GM19238 (cell line): Measurements from ENCODE around the gene SH2B3.
A peak's percentile ranks its signal among the peaks of the same experiment; 100 is the strongest.
"Not testable (repeated sequence)": the region's sequence is repeated elsewhere in the genome, so short reads cannot be mapped to it uniquely, and the experiment has no call there.

ENCODE experiments used
- DNase-seq: peaks from one replicate; pipeline ENCODE4 v3.0.0; 2011; ENCODE audit warnings: low spot score; ENCODE audit not compliant: insufficient read length

Gene SH2B3

DNA sequence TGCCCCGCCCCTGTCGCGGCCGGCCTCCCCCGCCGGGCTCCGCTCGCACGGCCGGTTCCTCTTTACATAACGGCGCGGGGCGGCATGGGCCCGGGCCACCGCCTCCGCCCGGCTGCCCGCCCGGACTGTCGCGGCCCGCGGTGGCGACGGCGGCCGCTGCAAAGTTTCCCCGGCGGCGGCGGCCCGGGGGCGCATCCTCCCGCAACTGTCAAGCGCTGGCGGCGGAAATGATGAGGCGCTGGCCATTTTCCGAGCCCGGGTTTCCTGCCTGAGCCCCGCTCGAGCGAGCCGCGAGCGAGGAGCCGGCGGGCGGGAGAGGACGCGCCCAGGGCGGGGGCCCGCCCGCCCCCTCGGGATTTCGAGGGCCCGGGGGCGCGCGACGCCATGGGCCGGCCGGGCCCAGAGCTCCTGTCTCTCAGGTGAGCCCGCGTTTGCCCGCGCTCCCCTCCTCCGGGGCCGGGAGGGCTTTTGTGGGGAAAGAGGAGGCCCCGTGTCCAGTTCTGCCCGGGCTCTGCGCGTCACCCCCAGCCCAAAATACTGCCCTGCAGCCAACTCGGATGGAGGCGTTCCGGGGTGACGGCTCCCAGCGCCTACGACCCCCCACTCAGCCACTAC is at the start of gene SH2B3:
Gene SH2B3, plus strand, starts transcription at position 65 of the 615 bp plus-strand sequence. CDS start 12,223 bp downstream, outside the sequence.
- DNase-seq, result peak; percentile 53

DNA sequence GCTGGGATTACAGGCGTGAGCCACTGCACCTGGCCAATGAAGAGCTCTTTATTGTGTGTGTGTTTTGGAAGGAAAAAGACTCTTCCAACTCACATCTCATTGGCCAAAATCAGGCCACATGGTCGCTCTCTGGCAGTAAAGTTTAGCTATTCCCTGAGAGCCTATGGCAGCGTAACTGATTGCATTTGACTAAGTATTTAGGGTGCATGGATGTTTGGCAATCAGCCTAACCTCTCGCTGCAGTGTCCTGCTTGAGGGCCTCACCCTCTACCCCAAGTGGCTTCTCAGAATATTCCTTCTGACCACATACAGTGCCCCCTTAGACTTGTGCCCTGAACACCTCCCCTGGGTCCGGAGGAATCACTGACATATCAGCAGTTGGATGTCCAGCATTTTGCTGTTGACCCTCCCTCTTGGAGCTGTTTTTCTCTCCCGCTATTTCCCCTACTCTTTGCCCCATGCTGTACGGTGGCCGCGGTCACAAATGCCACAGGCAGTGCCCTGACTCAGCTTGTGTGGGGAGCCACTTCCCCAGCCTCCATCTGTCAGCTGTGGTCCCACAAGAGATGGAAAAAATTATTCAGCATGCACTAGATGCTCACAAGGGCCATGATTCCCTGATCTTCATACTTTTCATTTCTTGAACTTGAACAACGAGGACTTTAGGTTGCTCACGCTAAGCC is 46.4 kb upstream of the SH2B3 start:
- no peak for DNase-seq

DNA sequence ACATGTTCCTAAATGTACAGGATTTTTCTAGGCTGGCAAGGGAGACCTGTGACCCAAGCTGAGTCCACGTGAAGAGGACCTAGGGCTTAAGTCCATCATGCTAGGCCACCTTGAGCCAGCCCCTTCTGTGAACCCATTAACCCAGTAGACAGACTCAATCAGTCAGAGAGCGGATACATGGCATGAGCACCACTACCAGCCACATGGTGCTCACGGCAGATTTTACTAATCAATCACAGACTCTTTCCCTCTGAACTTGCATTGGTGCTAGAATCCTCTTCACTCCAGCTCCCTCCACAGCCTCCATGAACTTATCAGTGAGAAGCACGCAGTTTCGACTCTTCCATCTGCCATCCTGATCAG is 45.8 kb upstream of the SH2B3 start:
- DNase-seq, result no peak

DNA sequence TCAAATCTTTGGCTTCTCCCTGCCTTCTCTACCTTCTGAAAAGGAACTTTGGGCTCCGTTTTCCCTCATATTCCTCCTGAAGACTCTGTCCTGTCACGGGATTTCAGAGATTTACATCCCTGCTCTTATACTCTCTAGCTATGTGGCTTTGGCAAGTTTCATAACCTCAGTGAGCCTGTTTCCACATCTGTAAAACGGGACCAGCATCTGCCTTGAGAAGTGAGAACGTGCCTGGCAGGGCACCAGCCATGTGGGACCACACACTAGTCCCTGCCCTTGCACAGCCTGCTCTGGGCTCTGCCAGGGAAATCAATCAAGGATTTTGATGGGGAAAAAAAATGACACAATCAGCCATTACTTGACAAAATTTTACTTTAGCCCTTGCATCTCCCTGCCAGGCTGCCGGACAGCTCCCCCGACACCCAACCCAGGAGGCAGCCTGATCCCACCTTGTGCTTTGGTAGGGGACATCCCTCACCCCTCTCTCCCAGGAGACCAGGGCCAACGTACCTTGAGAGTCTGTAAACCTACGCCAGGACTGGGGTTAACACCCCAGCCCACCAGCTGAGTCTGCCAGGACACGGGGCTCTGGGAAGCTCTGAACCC is 45.3 kb upstream of the SH2B3 start:
- no peak for DNase-seq

DNA sequence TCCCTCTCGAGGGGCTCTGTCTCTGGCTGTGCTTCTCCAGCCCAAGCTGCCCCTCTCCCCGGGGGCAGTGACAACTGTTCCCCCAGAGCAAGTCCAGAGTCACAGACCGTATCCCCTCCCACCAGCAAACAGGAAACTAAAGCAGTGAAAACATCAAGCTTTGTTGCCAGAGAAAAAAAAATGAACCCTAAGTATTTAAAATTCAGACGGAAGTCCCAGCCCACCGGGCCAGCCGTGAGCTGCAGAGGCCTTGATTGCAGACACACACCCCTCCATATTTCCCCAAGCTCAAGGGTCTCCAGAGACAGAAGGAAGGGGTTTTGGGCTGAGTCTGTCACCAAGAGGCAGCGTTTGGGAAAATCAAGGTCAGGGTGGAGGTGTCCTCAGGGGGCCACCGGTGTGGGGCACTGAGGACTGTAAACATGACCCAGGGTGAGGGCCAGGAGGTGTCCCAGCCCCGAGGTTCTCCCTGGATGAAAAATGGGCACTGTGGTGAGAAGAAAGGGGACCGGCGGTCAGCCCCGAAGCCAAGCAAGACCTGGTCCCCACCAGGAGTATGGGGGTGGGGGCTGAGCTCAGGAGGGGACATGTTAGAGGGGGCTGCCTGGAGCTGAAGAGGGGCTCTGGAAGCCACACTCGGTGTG is 44.5 kb upstream of the SH2B3 start:
- no peak for DNase-seq

DNA sequence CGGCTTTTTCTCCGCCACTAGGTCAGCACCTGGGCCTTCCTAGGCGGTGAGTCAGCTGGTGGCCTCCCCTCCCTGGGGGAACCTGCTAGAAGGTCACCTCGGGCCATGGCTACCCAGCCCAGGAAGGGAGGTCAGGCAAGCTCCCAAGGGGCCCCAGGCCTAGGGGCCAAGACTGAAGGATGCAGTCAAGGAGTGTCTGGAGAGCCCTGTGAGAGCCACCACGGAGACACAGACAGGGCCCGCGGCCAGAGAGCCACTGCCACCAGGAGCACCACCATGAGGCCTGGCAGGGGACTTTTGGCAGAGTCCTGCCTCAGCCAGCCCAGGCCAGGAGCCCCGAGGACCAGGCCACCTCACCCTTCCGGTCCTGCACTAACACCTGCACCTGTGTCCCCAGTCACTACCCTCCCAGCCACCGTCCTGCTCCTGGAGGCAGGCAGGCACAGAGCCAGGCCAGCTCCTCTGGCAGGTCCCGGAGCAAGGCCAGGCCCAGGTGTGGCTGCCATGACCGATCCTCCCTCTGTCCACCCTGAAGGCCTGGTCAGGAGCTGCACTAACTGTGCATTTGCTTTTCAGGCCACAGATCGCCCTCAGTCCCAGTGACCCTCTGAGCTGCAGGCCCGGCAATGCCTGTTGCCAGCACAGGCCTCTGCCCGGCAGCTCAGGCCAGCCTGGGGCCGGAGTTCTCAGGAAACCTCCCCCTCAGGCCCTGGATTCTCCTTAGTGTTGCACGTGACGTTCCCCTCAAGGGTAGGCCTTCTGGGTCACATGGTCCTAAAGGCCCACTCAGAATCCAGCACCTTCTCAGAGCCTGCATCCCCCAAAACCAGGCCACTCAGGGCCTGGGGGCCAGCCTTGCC is 43.8 kb upstream of the SH2B3 start:
- DNase-seq, result no peak

DNA sequence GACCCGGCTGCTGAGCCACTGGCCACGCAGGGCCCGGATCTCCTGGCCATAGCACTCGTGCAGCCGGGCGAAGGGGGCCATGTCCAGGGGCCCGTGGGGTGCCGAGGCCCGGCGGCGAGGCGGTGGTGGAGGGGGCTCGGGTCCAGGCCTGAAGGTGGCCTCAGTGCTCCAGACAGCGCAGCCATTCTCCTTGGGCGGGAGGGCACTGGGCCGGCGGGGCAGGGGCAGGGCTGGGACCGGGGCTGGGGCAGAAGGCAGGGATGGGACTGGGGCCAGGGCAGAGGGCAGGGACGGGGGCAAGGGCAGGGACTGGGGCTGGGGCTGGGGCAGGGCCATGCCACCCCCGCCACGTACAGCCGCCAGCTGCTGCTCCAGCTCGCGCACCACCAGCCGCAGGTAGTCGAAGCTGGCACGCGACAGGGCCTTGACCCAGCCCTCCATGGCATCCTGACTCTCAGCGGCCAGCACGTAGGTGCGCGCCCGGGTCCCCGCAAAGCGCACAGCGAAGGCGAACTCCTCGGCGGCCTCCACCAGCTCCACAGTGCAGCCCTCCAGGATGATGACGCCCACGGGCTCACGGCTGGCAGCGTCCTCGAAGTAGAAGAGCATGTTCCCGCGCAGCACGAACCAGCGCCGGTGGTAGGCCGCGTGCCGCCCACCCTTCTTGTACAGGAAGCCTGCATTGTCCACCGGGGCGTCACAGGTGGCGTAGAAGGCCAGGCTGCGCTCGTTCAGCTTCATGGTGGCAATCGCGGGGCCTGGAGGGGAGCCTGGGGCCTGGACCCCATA is 42.8 kb upstream of the SH2B3 start:
- DNase-seq, result no peak

DNA sequence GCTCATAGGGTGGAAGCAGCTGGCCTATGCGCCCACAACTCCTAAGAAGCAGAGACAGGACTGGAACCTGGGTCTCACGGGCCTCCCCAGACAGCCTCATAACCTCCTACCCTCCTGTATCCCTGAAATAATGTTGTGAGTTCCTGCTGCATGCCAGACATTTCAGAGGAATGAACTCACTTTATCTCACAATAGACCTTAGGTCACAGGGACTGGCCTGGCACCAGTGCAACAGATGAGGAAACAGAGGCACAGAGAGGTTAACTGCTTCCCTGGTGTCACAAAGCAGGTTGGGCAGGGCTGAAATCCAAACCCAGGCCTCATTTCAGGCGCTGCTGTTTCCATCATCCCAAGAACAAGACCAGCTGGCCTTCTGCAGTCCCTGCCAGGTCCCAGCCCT is 42.1 kb upstream of the SH2B3 start:
- no peak for DNase-seq

DNA sequence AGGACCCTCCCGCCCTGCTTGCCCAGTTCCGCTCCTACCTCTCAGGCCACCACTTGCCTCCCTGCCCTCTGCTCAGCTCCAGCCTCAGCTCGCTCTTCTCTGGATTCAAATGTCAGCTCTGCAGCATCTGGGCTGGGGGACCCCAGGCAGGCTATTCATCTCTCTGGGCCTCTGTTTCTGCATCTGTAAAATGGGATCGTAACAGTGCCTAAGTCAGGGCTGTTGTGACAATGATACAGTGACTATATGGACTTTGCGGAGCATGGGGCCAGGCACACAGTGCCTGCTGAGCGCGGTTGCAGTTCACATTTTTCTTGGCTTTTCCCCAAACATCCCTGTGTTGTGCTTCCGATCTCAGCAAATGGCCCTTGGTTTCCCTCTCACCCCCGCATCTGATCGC is 39.6 kb upstream of the SH2B3 start:
- DNase-seq, result no peak

DNA sequence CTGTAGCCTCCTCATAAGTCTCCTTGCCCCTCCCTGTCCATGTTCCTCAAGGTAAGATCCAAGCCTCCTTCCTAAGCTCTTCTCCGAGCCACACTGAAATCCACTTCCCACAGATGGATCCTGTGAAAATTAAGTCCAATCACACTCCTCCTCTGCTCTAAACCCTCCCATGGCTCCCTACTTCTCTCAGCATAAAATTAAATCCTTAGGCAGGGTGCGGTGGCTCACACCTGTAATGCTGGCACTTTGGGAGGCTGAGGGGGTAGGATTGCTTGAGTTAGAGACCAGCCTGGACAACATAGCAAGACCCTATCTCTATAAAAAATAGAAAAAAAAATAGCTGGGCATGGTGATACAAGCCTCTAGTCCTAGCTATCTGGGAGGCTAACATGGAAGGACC is 39.1 kb upstream of the SH2B3 start:
- DNase-seq, result no peak

DNA sequence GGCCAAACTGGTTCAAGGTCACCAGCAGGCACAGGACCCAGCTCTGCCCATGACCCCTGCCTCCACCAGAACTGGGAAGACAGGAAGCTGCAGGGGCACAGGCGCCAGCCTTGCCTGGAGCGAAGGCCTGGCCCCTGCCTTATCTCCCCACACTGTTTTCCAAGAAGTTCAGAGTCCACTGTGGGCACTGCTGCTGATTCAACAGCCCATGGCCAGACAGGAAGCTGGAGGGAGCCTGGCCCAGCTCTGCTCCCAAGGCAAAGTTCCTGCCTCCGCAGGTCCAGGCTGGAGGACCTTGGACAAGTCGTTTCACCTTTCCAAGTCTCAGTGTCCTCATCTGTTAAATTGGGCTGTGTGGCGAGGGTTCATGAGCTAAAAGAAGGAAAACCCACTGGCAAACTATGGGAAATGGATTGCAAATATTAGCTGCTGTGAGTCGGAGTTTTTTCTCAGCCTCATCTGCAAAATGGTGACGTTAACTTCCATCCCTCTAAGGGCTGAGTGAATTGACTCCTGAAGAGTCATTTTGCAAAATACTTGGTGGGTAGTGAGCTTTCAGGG is 38.0 kb upstream of the SH2B3 start:
- DNase-seq, result no peak

DNA sequence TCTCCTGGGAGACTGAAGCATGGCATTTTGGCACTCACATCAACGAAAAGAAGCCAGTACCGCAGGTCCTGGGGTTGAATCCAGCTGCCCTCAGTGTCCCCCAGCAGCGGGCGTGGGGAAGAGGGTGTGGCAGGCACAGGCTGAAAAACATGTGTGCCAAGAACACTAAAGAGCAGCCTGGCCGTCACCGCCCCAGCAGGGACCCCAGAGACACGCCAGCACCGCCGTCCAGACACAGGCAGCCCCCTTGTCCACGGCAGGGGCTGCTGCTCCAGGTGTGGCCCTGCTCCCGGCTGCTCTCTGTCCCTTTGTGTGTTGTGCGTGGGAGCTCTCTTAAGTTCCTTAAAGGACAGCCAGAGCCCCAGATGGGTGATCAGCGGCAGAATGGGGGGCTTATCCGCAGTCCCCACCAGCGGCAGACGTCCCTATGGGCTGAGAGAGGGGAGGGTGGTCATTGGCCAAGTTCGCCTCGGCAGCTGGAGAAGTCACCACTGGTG is 37.4 kb upstream of the SH2B3 start:
- DNase-seq, result peak; percentile 22

DNA sequence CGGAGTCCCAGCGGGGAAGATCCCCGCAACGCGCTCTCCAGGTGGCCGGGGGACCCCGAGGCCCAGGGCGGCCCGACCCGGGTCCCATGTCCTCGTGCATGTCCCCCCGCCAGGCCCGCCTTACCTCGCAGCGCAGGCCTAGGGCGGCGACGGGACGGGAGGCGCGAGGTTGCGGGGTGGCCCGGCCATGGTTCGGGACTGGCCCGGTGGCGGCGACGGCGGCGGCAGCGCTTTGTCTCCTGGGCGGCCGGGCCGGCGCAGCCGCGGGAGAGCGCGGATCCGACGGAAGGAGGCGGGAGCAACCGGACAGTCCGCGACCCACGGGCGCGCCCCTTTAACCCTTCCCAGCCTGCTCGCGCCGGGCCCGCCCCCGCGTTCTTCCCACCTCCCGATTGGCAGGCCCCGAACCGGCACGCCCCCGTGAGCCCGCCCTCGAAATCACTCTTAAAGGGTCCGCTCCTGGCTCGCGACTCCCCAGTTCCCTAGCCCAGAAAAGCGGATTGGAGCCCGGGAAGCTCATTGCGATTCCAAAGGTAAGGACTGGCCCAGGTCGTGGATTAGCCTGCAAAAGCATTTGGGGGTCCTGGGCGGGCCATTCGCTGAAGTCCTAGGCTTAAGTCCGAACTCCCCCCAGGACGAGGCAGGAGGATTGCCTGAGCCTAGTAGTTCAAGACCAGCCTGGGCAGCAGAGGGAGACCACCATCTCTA is 36.8 kb upstream of the SH2B3 start, which contains the start of gene PHETA1:
Gene PHETA1, minus strand, starts transcription at position 308 of the 708 bp plus-strand sequence. CDS start 5,668 bp downstream, outside the sequence.
- peak; percentile 93 for DNase-seq

DNA sequence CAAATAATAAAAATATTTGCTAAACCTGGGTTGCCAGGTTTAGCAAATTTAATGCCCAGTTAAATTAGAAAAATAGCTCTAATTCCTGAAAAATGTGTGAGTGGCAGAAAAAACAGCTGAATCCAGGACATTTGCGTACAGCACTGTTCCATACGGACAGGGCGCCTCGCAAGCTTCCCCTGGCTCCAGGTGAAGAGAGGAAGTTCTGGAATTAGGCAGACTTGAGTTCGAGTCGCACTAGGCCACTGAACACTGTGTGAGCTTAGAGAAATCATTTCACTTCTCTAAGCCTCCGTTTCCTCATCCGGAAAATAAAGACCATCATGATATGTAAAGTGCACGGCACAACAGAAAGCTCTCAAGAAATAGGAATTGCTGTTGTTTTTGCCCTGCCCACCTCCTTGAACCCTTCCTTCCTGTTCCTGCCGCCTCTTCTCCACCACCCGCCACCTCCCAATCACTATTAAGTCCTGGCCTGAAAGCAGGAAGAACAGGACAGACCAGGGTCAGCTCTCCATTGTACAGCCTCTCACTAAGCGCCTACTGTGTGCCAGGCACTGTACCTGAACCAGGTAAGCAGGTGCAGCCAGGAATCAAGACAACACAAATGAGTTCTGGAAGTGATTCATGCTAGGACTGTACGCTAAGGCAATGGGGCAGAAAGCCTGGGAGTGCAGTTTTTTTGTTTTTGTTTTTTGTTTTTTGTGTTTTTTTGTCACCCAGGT is 36.1 kb upstream of the SH2B3 start:
- no peak for DNase-seq

DNA sequence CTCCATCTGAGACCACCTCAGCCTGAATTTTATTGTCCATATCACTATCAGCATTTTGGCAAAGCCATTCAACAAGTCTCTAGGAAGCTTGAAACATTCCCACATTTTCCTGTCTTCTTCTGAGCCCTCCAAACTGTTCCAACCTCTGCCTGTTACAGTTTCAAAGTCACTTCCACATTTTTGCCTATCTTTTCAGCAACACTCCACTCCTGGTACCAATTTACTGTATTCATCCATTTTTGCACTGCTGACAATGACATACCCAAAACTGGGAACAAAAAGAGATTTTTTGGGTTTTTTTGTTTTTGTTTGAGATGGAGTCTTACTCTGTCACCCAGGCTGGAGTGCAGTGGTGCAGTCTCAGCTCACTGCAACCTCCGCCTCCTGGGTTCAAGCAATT is 32.5 kb upstream of the SH2B3 start:
- DNase-seq, result not testable (repeated sequence)

DNA sequence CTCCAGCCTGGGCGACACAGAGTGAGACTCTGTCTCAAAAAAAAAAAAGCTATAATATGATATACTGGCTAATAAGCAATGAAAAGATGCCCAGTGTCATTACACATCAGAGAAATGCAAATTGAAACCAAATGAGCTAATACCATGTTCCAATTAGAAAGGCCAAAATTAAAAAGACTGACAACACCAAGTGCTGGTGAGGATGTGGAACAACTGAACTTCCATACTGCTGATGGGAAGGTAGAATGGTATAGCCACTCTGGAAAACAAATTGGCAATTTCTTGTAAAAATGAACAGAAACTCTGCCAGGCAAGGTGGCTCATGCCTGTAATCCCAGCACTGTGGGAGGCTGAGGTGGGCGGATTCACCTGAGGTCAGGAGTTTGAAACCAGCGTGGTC is 28.3 kb upstream of the SH2B3 start:
- DNase-seq, result no peak

DNA sequence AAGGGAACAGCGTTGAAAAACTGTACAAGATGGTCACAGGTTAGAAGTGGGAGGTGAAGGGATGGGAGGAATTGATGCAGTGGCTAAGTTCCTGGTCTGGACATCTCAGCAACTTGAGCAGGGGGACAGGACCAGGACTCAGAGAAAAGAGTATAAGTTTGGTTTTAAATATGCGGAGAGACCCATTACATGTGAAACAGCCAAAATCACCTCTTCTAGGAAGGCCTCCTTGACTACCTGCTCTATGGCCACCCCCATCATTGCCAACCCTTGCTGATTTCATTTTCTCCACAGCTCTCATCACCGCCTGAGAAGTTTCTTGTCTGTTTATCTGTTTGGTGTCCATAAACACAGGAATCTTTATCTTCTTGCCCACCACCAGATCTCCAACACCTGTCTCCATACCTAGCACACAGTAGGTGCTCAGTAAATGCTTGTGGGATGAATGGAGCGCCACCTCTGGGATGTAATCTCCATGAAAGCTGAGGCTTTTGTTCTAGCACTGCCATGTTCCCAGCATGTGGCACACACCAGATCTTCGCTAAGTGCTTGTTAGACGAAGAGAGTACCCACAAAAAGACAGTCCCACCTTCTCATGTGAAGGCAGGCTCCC is 25.7 kb upstream of the SH2B3 start:
- no peak for DNase-seq

DNA sequence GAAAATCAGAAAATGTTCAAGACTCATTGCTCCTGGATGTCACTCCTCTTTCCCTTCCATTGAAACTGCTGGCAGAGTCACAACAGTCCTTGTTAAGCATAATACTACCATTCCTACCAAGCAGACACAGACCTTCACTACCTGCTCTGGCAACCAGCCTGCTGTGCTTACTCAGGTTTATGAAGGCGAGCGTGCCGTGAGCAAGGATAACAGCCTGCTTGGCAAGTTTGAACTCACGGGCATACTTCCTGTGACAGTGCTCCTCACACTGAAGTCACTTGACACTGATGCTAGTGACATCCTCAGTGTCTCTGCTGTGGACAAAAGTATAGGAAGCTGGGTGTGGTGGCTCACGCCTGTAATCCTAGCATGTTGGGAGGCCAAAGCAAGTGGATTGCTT is 21.1 kb upstream of the SH2B3 start:
- no peak for DNase-seq
